Upper lobe of left lung (tissue), 4 donors: Measurements from ENCODE around the gene CLIC6.

Experiments used
- CTCF ChIP-seq, 6 experiments: fragments of 450-650 bp in 4 of 6; fragments of 200-600 bp in 2 of 6; sonication (generic) in 2 of 6; IDR thresholded peaks; one replicate each; pipeline ENCODE4 v1.5.1; 2016 to 2019; ENCODE audit warnings: antibody characterized with exemption in 6 of 6
- EP300 ChIP-seq, 4 donors: sonication (generic); formaldehyde crosslinking; IDR thresholded peaks; one replicate each; pipeline ENCODE4 v1.5.1; 2017; ENCODE audit warnings: antibody characterized with exemption in 4 of 4, control low read depth in 2 of 4
- POLR2AphosphoS5 ChIP-seq, 2 donors: sonication (generic); formaldehyde crosslinking; IDR thresholded peaks; one replicate each; pipeline ENCODE4 v1.5.1; 2017; ENCODE audit warnings: antibody characterized with exemption in 2 of 2

- TF ChIP-seq POLR2AphosphoS5 (IDR thresholded peaks at IDR 0.05) = no peak
- no peak for TF ChIP-seq CTCF (IDR thresholded peaks at IDR 0.05)
- no peak for TF ChIP-seq EP300 (IDR thresholded peaks at IDR 0.05)
Observed at GRCh38 chr21:34724131-34724856, 55.5 kb downstream of the CLIC6 start.
